ENCODE results near the gene POU4F3. TPM values are rescaled to one million over a fixed set of nuclear protein-coding genes. Genes with fewer than 3 reads are reported as not detected.

The POU4F3 gene
- polyA plus RNA-seq, 1 experiment = 0.02 TPM

GRCh38 chr5:146388386-146388785 is 49.7 kb downstream of the POU4F3 start:
- Histone ChIP-seq H3K27ac (ENCODE audit: low read depth, low read length) (no peak overlapping the region), H3K9me3 (ENCODE audit: control insufficient read depth, insufficient read depth, low read length) (no peaks in the 10 kb centered on the region), H3K27me3 (ENCODE audit: control insufficient read depth, insufficient read depth, low read length) (no peaks in the 10 kb centered on the region), H3K4me3 (ENCODE audit: low read depth, low read length) (no peak overlapping the region)
- DNase-seq (ENCODE audit: low read depth, low spot score) = no peak
- TF ChIP-seq CTCF (IDR thresholded peaks at IDR 0.05; ENCODE audit: low read depth, low read length) = no peak
- CTCF ChIA-PET = no interaction called here
- POLR2A ChIA-PET = no interaction called here

- Histone ChIP-seq H3K27me3 (ENCODE audit: control insufficient read depth, insufficient read depth, low read length) (no peaks in the 10 kb centered on the region), H3K4me3 (ENCODE audit: low read depth, low read length) (no peak overlapping the region), H3K9me3 (ENCODE audit: control insufficient read depth, insufficient read depth, low read length) (no peaks in the 10 kb centered on the region), H3K27ac (ENCODE audit: low read depth, low read length) (no peak overlapping the region)
- ChIA-PET POLR2A (no interaction called here), CTCF (no interaction called here)
- no peak for DNase-seq (ENCODE audit: low read depth, low spot score)
- 0 out of 2 replicates have a peak, but pooled peaks have one; percentile 11 for TF ChIP-seq CTCF (IDR thresholded peaks at IDR 0.05; ENCODE audit: low read depth, low read length)
Measured at GRCh38 chr5:146390469-146390868, 51.8 kb downstream of the POU4F3 start.

Other genes with a start within 250 kb of the POU4F3 start
- 0.15 TPM in 1 of 2 replicates, not detected in the other for gene PLAC8L1, start 233.3 kb upstream of the POU4F3 start, polyA plus RNA-seq (2011; rRNA removed)
- gene LARS1, start 156.2 kb upstream of the POU4F3 start, polyA plus RNA-seq (2011; rRNA removed) = 30.5 and 37.3 TPM in 2 replicates
- gene RBM27, start 135.2 kb upstream of the POU4F3 start, polyA plus RNA-seq (2011; rRNA removed) = 14.4 and 16.7 TPM in 2 replicates
- gene TCERG1, start 108.5 kb downstream of the POU4F3 start, polyA plus RNA-seq (2011; rRNA removed) = 43.1 and 46.4 TPM in 2 replicates
- not detected in 2 replicates for gene GPR151, start 177.4 kb downstream of the POU4F3 start, polyA plus RNA-seq (2011; rRNA removed)